ENCODE results near the gene MICAL3.
"Not testable (repeated sequence)": the region's sequence is repeated elsewhere in the genome, so short reads cannot be mapped to it uniquely, and the experiment has no call there.

DNA sequence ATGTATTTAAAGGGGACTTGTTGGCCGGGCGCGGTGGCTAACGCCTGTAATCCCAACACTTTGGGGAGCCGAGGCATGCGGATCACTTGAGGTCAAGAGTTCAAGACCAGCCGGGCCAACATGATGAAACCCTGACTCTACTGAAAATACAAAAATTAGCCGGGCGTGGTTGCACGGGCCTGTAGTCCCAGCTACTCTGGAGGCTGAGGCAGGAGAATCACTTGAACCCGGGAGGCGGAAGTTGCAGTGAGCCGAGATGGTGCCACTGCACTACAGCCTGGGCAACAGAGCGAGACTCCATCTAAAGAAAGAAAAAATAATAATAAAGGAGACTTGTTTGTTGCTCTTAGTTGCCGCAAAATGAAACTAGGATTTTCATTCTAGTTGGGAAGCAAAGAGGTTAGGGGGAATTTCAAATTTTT is 22.5 kb downstream of the MICAL3 start:
- not testable (repeated sequence) for TF ChIP-seq POLR2A (IDR thresholded peaks at IDR 0.05)
- TF ChIP-seq, protein P1, sequence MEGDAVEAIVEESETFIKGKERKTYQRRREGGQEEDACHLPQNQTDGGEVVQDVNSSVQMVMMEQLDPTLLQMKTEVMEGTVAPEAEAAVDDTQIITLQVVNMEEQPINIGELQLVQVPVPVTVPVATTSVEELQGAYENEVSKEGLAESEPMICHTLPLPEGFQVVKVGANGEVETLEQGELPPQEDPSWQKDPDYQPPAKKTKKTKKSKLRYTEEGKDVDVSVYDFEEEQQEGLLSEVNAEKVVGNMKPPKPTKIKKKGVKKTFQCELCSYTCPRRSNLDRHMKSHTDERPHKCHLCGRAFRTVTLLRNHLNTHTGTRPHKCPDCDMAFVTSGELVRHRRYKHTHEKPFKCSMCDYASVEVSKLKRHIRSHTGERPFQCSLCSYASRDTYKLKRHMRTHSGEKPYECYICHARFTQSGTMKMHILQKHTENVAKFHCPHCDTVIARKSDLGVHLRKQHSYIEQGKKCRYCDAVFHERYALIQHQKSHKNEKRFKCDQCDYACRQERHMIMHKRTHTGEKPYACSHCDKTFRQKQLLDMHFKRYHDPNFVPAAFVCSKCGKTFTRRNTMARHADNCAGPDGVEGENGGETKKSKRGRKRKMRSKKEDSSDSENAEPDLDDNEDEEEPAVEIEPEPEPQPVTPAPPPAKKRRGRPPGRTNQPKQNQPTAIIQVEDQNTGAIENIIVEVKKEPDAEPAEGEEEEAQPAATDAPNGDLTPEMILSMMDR (IDR thresholded peaks at IDR 0.05): not testable (repeated sequence)

All from testis (tissue), 2 donors.